Measurements from ENCODE around the gene PLCG2.

- TF ChIP-seq CTCF (IDR thresholded peaks at IDR 0.05) (no peak), POLR2A (IDR thresholded peaks at IDR 0.05) (no peak)
These were observed 39.8 kb downstream of the PLCG2 start for GRCh38 chr16:81818905-81819304.

All from Peyer's patch (tissue), 4 donors.